Measurements from ENCODE around the gene NSUN7.

- TF ChIP-seq CTCF (conservative IDR thresholded peaks at IDR 0.05; ENCODE audit: low read depth, low read length) = no peak
- TF ChIP-seq EZH2 (IDR thresholded peaks at IDR 0.05; ENCODE audit: borderline replicate concordance, low read depth, low read length, poor library complexity, severe bottlenecking) = no peak
Measured at GRCh38 chr4:40857956-40858355, 108.2 kb downstream of the NSUN7 start.
